Upper lobe of right lung (tissue), 1 donor: ENCODE results near the gene KIFC1. TPM values are rescaled to one million over a fixed set of nuclear protein-coding genes. Genes with fewer than 3 reads are reported as not detected.
A peak's percentile ranks its signal among the peaks of the same experiment; 100 is the strongest.
"Not testable (repeated sequence)": the region's sequence is repeated elsewhere in the genome, so short reads cannot be mapped to it uniquely, and the experiment has no call there.

Experiments used
- ATAC-seq: fragments of 200-7000 bp; cut with Tn5 transposase; one replicate; pipeline ENCODE4 v1.9.1; 2020; ENCODE audit warnings: mild to moderate bottlenecking, moderate library complexity
- DNase-seq: peaks from one replicate; pipeline ENCODE4 v3.0.0-alpha.2; 2020
- H3K27ac ChIP-seq: fragments of 200-600 bp; one replicate; pipeline ENCODE4 v1.8.0; 2022
- H3K27me3 ChIP-seq: fragments of 200-600 bp; one replicate; pipeline ENCODE4 v1.8.0; 2022; ENCODE audit warnings: mild to moderate bottlenecking
- H3K36me3 ChIP-seq: fragments of 200-600 bp; one replicate; pipeline ENCODE4 v1.8.0; 2022
- H3K4me1 ChIP-seq: fragments of 200-600 bp; one replicate; pipeline ENCODE4 v1.8.0; 2022
- H3K4me3 ChIP-seq: fragments of 200-600 bp; one replicate; pipeline ENCODE4 v1.8.0; 2022; ENCODE audit warnings: mild to moderate bottlenecking
- H3K9me3 ChIP-seq: fragments of 200-600 bp; one replicate; pipeline ENCODE4 v1.8.0; 2022
- CTCF ChIP-seq: fragments of 200-600 bp; IDR thresholded peaks from one replicate; pipeline ENCODE4 v1.8.0; 2022; ENCODE audit warnings: antibody characterized with exemption
- intact Hi-C: fragments of 100-400 bp; cut with DNase I; formaldehyde crosslinking; loops from one replicate; pipeline ENCODE4 v1.11.0; 2022
- total RNA-seq: library from RNA; stranded (reverse); fragmentation: NEBNext Ultra II Directional; extraction: Animal tissue kit (Norgen Biotek cat#: 25700); gene quantifications from one replicate; pipeline ENCODE4 v1.2.1, GENCODE V29; 2021
- donor health status: DM: no; HTN: yes; CAD: no; lungs with severe emphysema.

The KIFC1 gene
- total RNA-seq, 1 donor from 2014 or later, result 2.3 TPM

DNA sequence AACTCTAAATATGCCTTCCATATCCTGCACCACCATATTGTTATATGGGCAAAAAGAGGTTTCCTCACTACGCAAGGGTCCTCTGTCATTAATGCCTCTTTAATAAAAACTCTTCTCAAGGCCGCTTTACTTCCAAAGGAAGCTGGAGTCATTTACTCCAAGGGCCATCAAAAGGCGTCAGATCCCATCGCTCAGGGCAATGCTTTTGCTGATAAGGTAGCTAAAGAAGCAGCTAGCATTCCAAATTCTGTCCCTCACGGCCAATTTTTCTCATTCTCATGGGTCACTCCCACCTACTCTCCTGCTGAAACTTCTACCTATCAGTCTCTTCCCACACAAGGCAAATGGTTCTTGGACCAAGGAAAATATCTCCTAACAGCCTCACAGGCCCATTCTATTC, 43.8 kb upstream of the KIFC1 start:
- Histone ChIP-seq H3K27me3 (no peaks in the 10 kb centered on the region), H3K9me3 (no peaks in the 10 kb centered on the region), H3K4me1 (peaks cover 6% of the 10 kb centered on the region), H3K27ac (no peak overlapping the region), H3K4me3 (peak overlapping the region; percentile 17), H3K36me3 (no peaks in the 10 kb centered on the region)
- no peak for TF ChIP-seq CTCF
- no peak for ATAC-seq
- no peak for DNase-seq
- intact Hi-C loops, result no loop called here

DNA sequence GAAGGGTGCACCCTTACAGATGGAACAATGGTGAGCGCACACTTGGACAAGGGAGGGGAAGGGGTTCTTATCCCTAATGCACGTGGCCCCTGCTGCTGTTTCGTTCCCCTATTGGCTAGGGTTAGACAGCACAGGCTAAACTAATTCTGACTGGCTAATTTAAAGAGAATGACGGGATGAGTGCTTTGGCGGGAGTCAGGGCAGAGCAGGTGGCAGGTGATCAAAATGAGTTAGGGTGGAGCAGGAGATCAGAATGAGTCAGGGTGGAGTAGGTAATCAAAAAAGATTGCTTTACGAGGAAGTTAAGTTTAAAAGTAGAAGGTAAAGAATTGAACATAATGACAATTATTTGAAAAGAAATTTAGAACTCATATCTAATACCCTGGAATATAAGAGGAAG, 35.8 kb upstream of the KIFC1 start:
- H3K27me3 ChIP-seq, intact Hi-C loops, DNase-seq, H3K9me3 ChIP-seq, H3K4me3 ChIP-seq, H3K4me1 ChIP-seq, H3K36me3 ChIP-seq, H3K27ac ChIP-seq, ATAC-seq: not testable (repeated sequence)

DNA sequence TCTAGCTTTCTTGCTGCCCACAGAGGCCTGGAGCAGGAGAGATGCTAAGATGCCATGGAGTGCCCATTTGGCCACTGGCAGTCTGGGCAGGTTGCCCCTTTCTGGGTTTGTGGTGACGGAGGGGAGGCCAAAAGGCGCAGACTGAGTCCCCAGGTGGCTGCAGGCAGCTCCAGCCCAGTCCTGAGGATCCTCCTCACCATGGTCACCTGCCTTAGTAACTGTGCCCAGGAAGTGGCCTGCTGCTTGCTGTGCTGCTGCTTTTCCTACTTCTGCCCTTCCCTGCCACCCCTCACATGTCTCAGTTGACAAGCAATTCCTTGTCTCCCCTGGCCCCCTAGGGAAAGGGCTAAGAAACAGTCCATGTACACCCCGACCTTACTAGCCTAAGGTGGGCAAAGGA, 35.3 kb upstream of the KIFC1 start:
- Histone ChIP-seq H3K27ac (no peak overlapping the region), H3K4me1 (no peaks in the 10 kb centered on the region), H3K9me3 (no peaks in the 10 kb centered on the region), H3K27me3 (no peaks in the 10 kb centered on the region), H3K36me3 (no peaks in the 10 kb centered on the region), H3K4me3 (no peak overlapping the region)
- ATAC-seq (no peak), DNase-seq (no peak)
- intact Hi-C loops, result no loop called here
- no peak for TF ChIP-seq CTCF

GRCh38 chr6:33357160-33357871, 34.3 kb upstream of the KIFC1 start:
- DNase-seq, H3K4me1 ChIP-seq, intact Hi-C loops, ATAC-seq, H3K36me3 ChIP-seq, H3K27ac ChIP-seq, H3K27me3 ChIP-seq, H3K4me3 ChIP-seq, H3K9me3 ChIP-seq: not testable (repeated sequence)

DNA sequence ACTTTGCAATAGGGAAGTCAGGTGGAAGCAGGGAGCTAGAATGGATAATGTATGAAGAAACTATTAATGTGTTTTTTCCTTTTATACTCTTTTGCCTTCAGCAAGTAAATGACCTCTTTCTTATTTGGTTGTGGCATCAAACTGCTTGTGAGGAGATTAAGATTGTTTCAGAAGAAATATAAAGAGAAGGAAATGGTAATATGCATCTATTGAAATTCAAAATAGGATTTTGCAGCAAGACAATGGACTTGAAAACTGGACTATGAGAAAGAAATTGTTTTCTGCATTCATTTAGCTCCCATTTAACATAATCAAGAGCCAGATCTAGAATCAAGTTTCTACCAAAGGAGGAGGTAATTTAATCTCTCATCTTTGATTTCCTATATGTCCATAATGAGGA, 32.3 kb upstream of the KIFC1 start:
- Histone ChIP-seq H3K27me3 (no peaks in the 10 kb centered on the region), H3K9me3 (no peaks in the 10 kb centered on the region), H3K4me1 (no peaks in the 10 kb centered on the region), H3K36me3 (no peaks in the 10 kb centered on the region), H3K4me3 (no peak overlapping the region), H3K27ac (no peak overlapping the region)
- no peak for DNase-seq
- intact Hi-C loops, result no loop called here
- TF ChIP-seq CTCF, result no peak
- no peak for ATAC-seq

DNA sequence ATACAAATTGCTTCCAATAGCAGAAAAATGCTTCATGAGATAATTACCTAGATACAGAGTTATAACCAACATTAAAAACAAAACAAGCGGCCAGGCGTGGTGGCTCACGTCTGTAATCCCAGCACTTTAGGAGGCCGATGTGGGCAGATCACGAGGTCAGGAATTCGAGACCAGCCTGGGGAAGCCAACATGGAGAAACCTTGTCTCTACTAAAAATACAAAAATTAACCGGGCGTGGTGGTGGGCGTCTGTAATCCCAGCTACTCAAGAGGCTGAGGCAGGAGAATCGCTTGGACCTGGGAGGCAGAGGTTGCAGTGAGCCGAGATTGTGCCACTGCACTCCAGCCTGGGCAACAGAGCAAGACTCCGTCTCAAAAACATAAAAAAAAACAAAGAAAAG, 28.1 kb upstream of the KIFC1 start:
- H3K27ac ChIP-seq, H3K9me3 ChIP-seq, DNase-seq, H3K4me1 ChIP-seq, intact Hi-C loops, H3K36me3 ChIP-seq, ATAC-seq, H3K27me3 ChIP-seq, H3K4me3 ChIP-seq: not testable (repeated sequence)

DNA sequence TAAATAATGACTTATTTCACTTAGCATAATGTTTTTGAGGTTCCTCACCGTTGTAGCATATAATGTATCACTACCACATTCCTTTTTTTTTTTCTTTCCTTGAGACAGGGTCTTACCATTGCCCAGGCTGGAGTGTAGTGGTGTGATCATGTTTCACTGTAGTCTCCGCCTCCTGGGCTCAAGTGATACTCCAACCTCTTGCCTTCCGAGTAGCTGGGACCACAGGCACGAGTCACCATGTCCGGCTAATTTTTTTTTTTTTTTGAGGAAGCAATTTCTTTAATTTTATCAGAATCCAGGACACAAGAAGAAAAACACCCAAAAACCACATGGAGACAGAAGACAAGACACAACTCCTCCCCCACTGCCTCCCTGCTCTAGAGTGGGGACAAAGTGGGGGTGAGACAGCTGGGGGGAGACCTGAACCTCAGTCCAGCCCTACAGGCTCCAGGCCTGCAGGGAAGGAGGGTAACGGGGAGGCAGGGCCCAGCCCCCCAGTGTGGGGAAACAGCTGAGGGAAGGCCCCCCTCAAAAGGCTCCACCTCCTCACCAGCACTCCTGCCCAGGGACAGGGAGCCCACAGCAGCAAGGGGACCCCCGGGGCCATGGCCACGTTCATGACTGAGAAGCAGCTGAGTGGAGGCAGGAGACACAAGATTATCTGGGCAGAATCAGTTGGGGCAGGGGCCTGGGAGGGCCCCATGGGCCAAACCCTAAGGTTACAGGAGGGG, 27.0 kb upstream of the KIFC1 start:
- H3K4me3 ChIP-seq, DNase-seq, H3K27me3 ChIP-seq, H3K36me3 ChIP-seq, H3K4me1 ChIP-seq, H3K9me3 ChIP-seq, intact Hi-C loops: not testable (repeated sequence)
- ATAC-seq, result peak; percentile 88
- H3K27ac ChIP-seq, result peak overlapping the region; percentile 24

GRCh38 chr6:33365206-33365971, 26.2 kb upstream of the KIFC1 start:
- H3K9me3 ChIP-seq, H3K36me3 ChIP-seq, H3K4me1 ChIP-seq, H3K4me3 ChIP-seq, DNase-seq, intact Hi-C loops, H3K27me3 ChIP-seq: not testable (repeated sequence)
- H3K27ac ChIP-seq, result peak overlapping the region; percentile 24
- peak; percentile 42 for ATAC-seq
